Panc1 (cell line): ENCODE data around the gene ZNF566. TPM values are rescaled to one million over a fixed set of nuclear protein-coding genes. Genes with fewer than 3 reads are reported as not detected.

Source experiments
- ATAC-seq: fragments of 200-7000 bp; cut with Tn5 transposase; 2 replicates; pipeline ENCODE4 v1.9.1; 2020; ENCODE audit warnings: mild to moderate bottlenecking, moderate library complexity
- BruUV-seq: library from RNA; stranded (reverse); fragments of 400-500 nt; replicated peaks from 2 replicates; lab custom pipeline; 2021; lab: Mats Ljungman, UMichigan
- CTCF ChIA-PET: fragments of 300-600 bp; sonication (Branson Sonifier 250); formaldehyde crosslinking; loops from one replicate; lab custom pipeline; 2022; ENCODE audit warnings: antibody characterized with exemption; lab: Charles Lee
- POLR2A ChIA-PET: fragments of 300-600 bp; sonication (Branson Sonifier 250); formaldehyde crosslinking; loops from one replicate; lab custom pipeline; 2022; ENCODE audit warnings: antibody characterized with exemption; lab: Charles Lee
- DNase-seq: peaks from one replicate; pipeline ENCODE4 v3.0.0-alpha.2; 2010; ENCODE audit warnings: low read depth, low spot score
- H3K27ac ChIP-seq: 2 replicates; pipeline ENCODE4 v1.5.1; 2011; ENCODE audit warnings: mild to moderate bottlenecking, low read length, inconsistent platforms
- H3K27me3 ChIP-seq: fragments of 200-500 bp; sonication (Bioruptor generic); 2 replicates; pipeline ENCODE4 v1.6.0; 2014; ENCODE audit warnings: low read length, inconsistent platforms; ENCODE audit not compliant: control insufficient read depth, insufficient read depth
- H3K36me3 ChIP-seq: fragments of 200-500 bp; sonication (Bioruptor generic); 2 replicates; pipeline ENCODE4 v1.5.1; 2014; ENCODE audit warnings: inconsistent platforms, mild to moderate bottlenecking, low read length, moderate library complexity; ENCODE audit not compliant: control insufficient read depth, insufficient read depth
- H3K4me1 ChIP-seq: 2 replicates; pipeline ENCODE4 v1.5.1; 2011; ENCODE audit warnings: inconsistent platforms, mild to moderate bottlenecking, low read length, moderate library complexity; ENCODE audit not compliant: control insufficient read depth, insufficient read depth
- H3K4me3 ChIP-seq, 2 experiments: 2 replicates each; pipeline ENCODE4 v1.5.1; 2011 to 2012; ENCODE audit warnings: low read depth in 2 of 2, low read length in 2 of 2, mild to moderate bottlenecking in 2 of 2, inconsistent platforms in 1 of 2, moderate library complexity in 1 of 2
- H3K9me3 ChIP-seq: fragments of 200-500 bp; sonication (Bioruptor generic); 2 replicates; pipeline ENCODE4 v1.5.1; 2014; ENCODE audit warnings: low read depth, mild to moderate bottlenecking, inconsistent platforms, low read length, moderate library complexity; ENCODE audit not compliant: control insufficient read depth, insufficient read depth
- POLR2AphosphoS5 ChIP-seq: IDR thresholded peaks from 2 replicates; pipeline ENCODE4 v1.6.1; 2012; ENCODE audit warnings: mild to moderate bottlenecking, low read depth, low read length, moderate library complexity
- SIN3A ChIP-seq: IDR thresholded peaks from 2 replicates; pipeline ENCODE4 v1.6.1; 2012; ENCODE audit warnings: low read depth, mild to moderate bottlenecking, low read length, moderate library complexity, borderline replicate concordance; ENCODE audit not compliant: insufficient read depth
- TCF7L2 ChIP-seq: IDR thresholded peaks from 2 replicates; pipeline ENCODE4 v1.6.1; 2011; ENCODE audit warnings: mild to moderate bottlenecking, low read depth, low read length, inconsistent platforms
- in situ Hi-C: cut with HindIII; loops from 2 replicates; pipeline ENCODE4 v1.10.0; 2016; ENCODE audit warnings: low sequenced_read_pairs, low pct_unique_long_range_greater_than_20kb
- intact Hi-C: fragments of 100-400 bp; cut with micrococcal nuclease; formaldehyde crosslinking; loops from one replicate; pipeline ENCODE4 v1.10.0; 2022; ENCODE audit not compliant: unreplicated experiment
- total RNA-seq: library from RNA; stranded (reverse); gene quantifications from one replicate; pipeline ENCODE4 v1.2.1, GENCODE V29; 2021; ENCODE audit not compliant: unreplicated experiment
- TF ChIP-seq, protein P1 (sequence below), 2 experiments: IDR thresholded peaks; 2 replicates each; pipeline ENCODE4 v1.6.1; 2011 to 2012; ENCODE audit warnings: low read depth in 2 of 2, control low read depth in 1 of 2, low read length in 1 of 2, mild to moderate bottlenecking in 1 of 2, moderate library complexity in 1 of 2; ENCODE audit not compliant: insufficient read depth in 1 of 2
- TF ChIP-seq, protein P2 (sequence below): fragments of 450-650 bp; IDR thresholded peaks from 2 replicates; pipeline ENCODE4 v1.5.1; 2017; ENCODE audit warnings: mild to moderate bottlenecking

The ZNF566 gene
- total RNA-seq, 1 experiment from 2014 or later: 19.5 TPM

DNA sequence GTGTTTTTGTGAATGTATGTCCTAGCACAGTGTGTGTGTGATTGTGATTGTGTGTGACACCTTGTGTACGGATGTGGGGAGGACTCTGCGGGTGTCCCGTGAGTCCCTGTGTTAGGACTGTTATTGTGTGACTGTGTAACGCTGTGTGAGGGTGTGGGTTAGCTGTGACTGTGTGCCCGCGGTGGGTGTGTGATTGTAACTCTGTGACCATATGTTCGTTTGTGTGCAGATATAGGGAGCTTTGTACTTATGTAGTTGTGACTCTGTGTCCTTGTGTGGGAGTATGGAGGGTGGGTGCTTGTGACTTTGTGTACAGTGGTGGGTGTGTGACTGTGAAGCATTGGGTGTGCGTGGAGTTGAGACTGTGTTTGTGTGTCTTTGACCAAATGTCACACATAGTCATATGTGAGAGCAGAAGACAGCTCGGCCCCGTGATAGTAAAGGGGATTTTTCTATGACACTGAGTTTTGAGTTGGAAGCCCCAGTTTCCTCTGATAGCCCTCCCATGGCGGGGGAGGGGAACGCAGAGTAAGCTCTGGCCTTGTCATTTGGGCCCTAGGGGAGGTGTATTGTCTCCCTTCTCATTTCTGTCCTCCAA is 39.7 kb upstream of the ZNF566 start:
- H3K4me1 ChIP-seq: peaks cover 4% of the 10 kb centered on the region; the same call in 1 of the 2 replicates
- no peak for DNase-seq
- H3K4me3 ChIP-seq: peak overlapping the region; percentile 72 to 95
- peak; percentile 34 for ATAC-seq
- peaks cover 40% of the 10 kb centered on the region for H3K9me3 ChIP-seq
- ChIA-PET CTCF (no interaction called here), POLR2A (interaction anchor here (0.6 to 1.0 kb wide), 3 partner anchors 16 to 963 kb away, joined by 3 to 7 read pairs (median 3); no protein-coding TSS in a partner anchor)
- peak overlapping the region; percentile 95 for H3K27ac ChIP-seq
- in situ Hi-C loops (no loop called here), intact Hi-C loops (no loop called here)
- H3K27me3 ChIP-seq: no peaks in the 10 kb centered on the region
- H3K36me3 ChIP-seq: peaks cover 7% of the 10 kb centered on the region; the same call in 1 of the 2 replicates
- BruUV-seq: no TSS peak
- TF ChIP-seq TCF7L2: no peak
- TF ChIP-seq POLR2AphosphoS5: no peak

DNA sequence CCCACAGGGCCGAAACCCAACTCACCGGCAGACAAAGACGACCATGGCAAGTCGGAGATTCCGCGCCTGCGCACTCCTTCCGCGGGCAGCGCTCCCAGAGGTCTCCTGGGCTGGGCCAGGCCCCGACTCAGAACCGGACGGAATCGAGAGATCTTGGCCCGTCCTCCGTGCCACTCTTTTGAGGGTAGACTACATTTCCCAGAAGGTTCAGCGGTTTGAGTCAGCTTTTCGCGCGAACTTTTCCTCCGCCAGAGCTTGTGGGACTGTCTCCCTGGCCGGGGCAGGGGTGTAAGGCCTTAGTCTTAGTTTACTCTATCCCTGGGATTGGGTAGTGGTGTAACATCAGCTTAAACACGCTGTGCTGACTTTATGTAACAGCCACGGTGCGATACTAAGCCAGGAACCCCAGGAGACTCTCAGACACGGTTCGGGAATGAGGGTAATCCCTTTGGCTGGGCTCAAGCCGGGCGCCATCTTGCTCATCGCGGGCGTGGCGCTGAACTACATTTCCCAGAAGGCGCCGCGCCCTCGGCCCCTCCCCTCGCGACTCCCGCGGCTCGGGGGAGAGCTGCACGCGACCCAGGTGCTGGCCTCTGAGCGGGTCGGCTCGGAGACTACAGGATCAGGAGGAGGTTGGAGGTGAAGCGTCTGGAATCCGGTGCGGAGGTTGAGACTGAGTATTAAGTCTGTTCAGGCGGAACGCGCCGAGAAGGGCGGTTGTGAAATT is 39.0 kb upstream of the ZNF566 start, which contains the start of gene ZNF260:
ZNF260 (minus strand) TSS at position 78 of the 727 bp plus-strand sequence. CDS start 13,033 bp downstream, outside the sequence.
- peak; percentile 94 for TF ChIP-seq POLR2AphosphoS5
- TF ChIP-seq, protein P1, sequence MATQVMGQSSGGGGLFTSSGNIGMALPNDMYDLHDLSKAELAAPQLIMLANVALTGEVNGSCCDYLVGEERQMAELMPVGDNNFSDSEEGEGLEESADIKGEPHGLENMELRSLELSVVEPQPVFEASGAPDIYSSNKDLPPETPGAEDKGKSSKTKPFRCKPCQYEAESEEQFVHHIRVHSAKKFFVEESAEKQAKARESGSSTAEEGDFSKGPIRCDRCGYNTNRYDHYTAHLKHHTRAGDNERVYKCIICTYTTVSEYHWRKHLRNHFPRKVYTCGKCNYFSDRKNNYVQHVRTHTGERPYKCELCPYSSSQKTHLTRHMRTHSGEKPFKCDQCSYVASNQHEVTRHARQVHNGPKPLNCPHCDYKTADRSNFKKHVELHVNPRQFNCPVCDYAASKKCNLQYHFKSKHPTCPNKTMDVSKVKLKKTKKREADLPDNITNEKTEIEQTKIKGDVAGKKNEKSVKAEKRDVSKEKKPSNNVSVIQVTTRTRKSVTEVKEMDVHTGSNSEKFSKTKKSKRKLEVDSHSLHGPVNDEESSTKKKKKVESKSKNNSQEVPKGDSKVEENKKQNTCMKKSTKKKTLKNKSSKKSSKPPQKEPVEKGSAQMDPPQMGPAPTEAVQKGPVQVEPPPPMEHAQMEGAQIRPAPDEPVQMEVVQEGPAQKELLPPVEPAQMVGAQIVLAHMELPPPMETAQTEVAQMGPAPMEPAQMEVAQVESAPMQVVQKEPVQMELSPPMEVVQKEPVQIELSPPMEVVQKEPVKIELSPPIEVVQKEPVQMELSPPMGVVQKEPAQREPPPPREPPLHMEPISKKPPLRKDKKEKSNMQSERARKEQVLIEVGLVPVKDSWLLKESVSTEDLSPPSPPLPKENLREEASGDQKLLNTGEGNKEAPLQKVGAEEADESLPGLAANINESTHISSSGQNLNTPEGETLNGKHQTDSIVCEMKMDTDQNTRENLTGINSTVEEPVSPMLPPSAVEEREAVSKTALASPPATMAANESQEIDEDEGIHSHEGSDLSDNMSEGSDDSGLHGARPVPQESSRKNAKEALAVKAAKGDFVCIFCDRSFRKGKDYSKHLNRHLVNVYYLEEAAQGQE (IDR thresholded peaks at IDR 0.05; ENCODE audit: insufficient read depth in 1 of 2, low read depth in 2 of 2, low read length in 1 of 2): peak in 1 of 2 experiments; percentile 18; a peak in 2 of 4 replicates
- TF ChIP-seq SIN3A: peak; percentile 92; the same call in 1 of the 2 replicates
- 0 out of 2 replicates have a peak, but pooled peaks have one; percentile 25 for TF ChIP-seq TCF7L2
- TF ChIP-seq, protein P2, sequence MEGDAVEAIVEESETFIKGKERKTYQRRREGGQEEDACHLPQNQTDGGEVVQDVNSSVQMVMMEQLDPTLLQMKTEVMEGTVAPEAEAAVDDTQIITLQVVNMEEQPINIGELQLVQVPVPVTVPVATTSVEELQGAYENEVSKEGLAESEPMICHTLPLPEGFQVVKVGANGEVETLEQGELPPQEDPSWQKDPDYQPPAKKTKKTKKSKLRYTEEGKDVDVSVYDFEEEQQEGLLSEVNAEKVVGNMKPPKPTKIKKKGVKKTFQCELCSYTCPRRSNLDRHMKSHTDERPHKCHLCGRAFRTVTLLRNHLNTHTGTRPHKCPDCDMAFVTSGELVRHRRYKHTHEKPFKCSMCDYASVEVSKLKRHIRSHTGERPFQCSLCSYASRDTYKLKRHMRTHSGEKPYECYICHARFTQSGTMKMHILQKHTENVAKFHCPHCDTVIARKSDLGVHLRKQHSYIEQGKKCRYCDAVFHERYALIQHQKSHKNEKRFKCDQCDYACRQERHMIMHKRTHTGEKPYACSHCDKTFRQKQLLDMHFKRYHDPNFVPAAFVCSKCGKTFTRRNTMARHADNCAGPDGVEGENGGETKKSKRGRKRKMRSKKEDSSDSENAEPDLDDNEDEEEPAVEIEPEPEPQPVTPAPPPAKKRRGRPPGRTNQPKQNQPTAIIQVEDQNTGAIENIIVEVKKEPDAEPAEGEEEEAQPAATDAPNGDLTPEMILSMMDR: no peak
- Histone ChIP-seq H3K4me1 (peaks cover 4% of the 10 kb centered on the region; the same call in 1 of the 2 replicates), H3K9me3 (peaks cover 39% of the 10 kb centered on the region), H3K27ac (peak within 1 kb of the TSS; percentile 95), H3K27me3 (no peaks in the 10 kb centered on the region), H3K4me3 (peak within 1 kb of the TSS; percentile 72 to 95), H3K36me3 (peaks cover 9% of the 10 kb centered on the region; the same call in 1 of the 2 replicates)
- TSS peak; percentile 87 for BruUV-seq
- in situ Hi-C loops: no loop called here
- POLR2A ChIA-PET: interaction anchor here (0.6 to 1.0 kb wide), 4 partner anchors 16 to 962 kb away, joined by 3 to 8 read pairs (median 5); partner anchors contain the start of gene ZNF529
- intact Hi-C loops: no loop called here
- peak; percentile 97 for DNase-seq
- CTCF ChIA-PET: no interaction called here
- peak; percentile 97 for ATAC-seq
